ENCODE measurements around the gene MTMR6.
A peak's percentile ranks its signal among the peaks of the same experiment; 100 is the strongest.

MTMR6 gene

GRCh38 chr13:25276748-25277147, 10.5 kb downstream of the MTMR6 start:
- no peak for DNase-seq (ENCODE audit: low spot score)

- DNase-seq (ENCODE audit: low spot score): no peak
Observed at GRCh38 chr13:25268561-25268960, 18.7 kb downstream of the MTMR6 start.

- peak; percentile 24 for DNase-seq (ENCODE audit: low spot score)
Observed at GRCh38 chr13:25267715-25268114, 19.6 kb downstream of the MTMR6 start.

- no peak for DNase-seq (ENCODE audit: low spot score)
Observed at GRCh38 chr13:25266706-25267105, 20.6 kb downstream of the MTMR6 start.

DNA sequence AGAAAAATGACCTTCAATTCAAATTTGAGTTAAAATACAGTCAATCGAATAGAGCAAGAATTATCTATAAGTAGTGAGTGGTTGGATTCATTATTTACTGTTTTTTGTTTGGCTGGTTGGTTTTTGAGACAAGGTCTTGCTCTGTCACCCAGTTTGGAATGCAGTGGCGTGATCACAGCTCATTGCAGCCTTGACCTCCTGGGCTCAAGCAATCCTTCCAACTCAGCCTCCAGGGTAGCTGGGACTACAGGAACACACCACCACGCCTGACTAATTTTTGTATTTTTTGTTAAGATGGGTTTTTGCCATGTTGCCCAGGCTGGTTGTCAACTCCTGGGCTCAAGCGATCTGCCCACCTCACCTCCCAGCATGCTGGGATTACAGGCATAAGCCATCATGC, 25.0 kb downstream of the MTMR6 start:
- no peak for DNase-seq (ENCODE audit: low spot score)

DNA sequence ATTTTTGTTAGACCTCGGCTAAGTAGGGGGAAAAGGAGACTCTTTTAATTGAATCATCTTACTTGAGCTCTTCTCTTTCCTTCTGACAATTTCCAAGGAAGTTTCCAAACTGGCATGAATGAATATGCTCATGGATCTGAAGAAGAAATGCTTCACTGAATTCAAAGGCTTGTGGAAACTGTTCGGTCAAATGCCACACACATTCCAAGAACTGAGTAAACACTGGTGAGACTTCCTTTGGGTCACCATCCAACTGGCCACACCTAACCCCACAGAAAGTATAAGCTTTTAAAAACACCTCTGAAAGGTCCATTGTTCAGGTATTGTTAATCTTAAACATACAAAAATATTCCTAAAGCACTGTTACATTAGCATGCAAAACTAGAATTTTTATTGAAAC, 33.6 kb downstream of the MTMR6 start:
- DNase-seq (ENCODE audit: low spot score): no peak

- DNase-seq (ENCODE audit: low spot score): no peak
Observed at GRCh38 chr13:25252752-25253151, 34.5 kb downstream of the MTMR6 start.

- DNase-seq (ENCODE audit: low spot score): no peak
Observed at GRCh38 chr13:25252225-25252624, 35.1 kb downstream of the MTMR6 start.

DNA sequence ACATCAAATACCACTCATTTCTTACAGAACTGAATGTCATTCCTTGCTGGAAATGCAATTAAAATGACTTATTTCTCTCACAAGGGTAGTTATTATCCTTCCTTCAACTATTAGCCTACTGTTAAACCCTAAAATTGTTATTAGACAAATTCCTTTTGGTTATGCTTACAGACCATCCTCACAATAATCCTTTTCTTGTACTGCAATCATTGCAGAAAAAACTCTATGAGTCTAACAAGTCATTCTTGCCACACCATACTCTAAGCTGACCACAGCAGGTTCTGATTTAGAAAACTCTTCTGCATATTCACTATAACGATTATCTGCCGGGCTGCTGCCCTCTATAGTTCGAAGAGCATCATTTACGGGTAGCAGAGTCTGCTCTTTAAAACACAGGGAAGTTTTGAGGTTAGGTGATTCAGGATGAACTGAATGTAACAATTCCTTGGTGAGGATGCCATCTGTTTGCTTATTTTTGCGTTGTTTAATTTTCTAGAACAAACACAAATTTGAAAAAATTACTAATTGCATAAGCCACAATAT, 38.2 kb downstream of the MTMR6 start:
- DNase-seq (ENCODE audit: low spot score): peak; percentile 61

DNA sequence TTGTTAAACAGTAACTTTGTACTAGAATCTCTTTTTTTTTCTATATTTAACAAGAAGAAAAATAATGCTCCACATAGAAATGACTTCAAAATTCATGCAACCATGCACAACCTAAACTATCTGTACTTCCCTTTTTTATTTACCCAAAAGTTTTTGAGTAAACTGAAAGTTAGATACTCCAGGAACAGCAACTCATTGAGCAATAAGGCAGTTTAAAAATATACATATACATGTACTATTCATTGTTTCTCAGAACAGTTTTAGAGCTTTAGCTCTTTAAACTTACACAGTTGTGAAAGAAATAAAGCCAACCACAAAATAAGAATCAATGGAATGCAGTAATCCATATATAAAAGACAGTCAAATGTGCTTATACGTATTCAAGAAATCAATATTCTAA, 39.2 kb downstream of the MTMR6 start:
- peak; percentile 30 for DNase-seq (ENCODE audit: low spot score)

DNA sequence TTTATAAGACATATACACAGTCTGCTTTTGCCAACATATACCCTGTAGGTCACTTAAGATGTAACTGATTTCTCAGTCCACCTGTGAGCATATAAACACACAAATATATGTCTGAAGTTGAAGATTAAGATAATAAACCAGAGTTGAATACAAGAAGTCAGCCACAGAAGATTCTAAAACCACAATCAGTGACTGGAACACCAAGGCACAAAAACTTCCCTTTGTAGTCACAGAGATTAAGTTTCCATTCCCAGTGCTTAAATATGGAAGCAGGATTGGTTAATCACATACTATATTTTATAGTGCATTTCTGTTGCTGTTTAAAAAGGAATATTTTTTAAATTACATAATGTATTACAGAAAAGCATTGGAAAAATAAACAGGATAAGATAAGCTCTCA, 39.9 kb downstream of the MTMR6 start:
- DNase-seq (ENCODE audit: low spot score): peak; percentile 22

DNA sequence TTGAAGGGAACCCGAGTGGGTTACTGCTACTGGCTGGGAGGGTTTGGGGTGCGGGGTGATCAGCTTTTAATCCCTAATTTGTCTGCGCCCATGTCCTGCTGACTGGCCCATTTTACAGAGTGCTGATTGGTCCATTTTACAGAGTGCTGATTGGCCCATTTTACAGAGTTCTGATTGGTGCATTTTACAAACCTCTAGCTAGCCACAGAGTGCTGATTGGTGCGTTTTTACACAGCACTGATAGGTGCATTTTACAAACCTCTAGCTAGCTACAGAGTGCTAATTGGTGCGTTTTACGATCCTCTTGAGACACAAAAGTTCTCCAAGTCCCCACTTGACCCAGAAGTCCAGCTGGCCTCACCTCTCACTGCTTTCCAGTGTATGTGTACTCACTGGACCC, 43.2 kb downstream of the MTMR6 start:
- DNase-seq (ENCODE audit: low spot score): no peak

DNA sequence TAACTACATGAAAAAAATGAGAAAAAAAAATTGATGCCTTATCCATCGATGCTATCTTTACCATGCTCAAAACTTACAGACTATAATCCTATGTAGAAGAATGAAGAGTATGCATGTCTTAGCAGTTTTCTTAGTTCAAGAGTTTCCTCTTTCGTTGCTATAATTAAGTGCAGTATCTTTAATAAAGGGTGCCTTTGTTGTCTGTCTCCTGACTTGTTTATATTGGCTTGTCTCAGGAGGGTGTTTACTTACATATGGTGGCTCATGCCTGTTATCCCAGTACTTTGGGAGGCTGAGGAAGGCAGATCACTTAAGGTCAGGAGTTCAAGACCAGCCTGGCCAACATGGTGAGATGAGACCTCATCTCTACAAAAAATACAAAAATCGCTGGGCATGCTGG, 44.3 kb downstream of the MTMR6 start:
- no peak for DNase-seq (ENCODE audit: low spot score)

DNA sequence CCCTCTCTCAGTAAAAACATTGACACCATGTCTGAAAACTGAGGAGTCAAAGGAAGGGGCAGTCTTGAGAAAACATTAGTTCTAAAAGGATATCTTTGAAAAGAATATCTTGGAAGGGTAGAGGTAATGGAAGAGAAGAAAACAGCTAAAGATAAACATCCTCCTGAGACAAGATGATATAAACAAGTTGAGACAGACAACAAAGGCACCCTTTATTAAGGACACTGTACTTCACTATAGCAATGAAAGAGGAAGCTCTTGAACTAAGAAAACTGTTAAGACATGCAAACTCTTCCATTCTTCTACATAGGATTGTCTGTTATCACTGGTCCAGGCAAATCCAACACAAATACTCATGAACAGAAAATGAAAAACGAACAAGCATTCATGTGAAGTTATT, 46.3 kb downstream of the MTMR6 start:
- DNase-seq (ENCODE audit: low spot score): no peak

DNA sequence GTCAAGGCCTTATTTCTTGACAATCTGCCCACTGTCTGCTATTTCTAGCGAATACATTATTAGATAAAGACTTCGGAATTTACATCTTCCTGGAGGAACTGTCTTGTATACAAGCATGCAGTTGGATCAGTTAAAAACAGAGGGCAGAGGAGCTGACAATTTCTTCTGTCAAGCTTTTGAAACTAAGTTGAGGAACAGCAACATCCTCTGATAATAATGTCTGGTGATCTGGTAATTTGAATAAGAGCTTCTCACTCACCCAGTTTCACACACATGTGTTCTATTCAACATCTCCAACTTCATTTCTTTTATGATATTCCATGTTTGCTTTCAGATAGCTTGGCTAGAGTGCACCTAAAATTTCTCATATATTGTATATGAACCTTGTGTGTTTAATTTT, 50.2 kb downstream of the MTMR6 start:
- DNase-seq (ENCODE audit: low spot score): peak; percentile 8

GRCh38 chr13:25233861-25234260, 53.4 kb downstream of the MTMR6 start:
- DNase-seq (ENCODE audit: low spot score): no peak

- peak; percentile 64 for DNase-seq (ENCODE audit: low spot score)
Observed at GRCh38 chr13:25232937-25233515, 54.3 kb downstream of the MTMR6 start.

DNA sequence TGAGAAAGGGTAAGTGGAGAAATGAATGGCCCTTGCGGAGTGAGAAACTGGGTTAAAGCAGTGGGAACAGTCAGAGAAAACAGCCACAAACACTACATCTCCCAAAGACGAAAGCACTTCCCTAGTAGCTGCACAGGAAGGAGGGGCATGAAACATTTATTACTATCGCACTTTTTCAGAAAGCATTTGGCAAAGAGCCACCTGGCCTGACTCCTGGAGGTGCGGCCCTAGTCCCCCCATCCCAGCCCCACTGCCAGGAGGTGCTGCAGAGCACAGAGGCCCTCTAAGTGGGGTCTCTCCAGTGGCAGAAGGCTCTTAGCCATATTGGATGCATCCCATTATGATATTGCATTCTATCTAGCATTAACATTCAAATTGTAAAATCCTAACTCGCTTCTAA, 55.8 kb downstream of the MTMR6 start:
- DNase-seq (ENCODE audit: low spot score): no peak

DNA sequence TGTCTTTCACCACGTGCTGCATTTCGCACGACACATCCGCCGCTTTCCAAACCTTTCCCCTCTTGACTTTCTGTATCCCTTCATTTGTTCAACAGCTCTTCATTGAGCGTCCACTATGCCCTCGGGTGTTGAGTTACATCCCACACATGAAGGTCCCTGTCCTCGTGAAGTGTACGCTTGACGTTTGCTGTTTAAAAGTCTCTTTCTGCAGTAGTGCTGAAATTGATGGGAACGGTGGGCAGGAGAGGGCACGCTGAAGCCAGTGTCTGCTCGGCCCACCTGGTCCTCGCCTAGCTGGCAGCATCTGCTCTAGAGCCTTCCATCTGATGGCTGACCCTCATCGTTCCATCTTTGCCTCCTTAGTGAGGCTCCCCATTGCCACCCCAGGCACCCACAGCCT, 59.6 kb downstream of the MTMR6 start:
- DNase-seq (ENCODE audit: low spot score): no peak

GRCh38 chr13:25225970-25226369, 61.3 kb downstream of the MTMR6 start:
- DNase-seq (ENCODE audit: low spot score): no peak

- DNase-seq (ENCODE audit: low spot score): no peak
Observed at GRCh38 chr13:25224151-25224550, 63.1 kb downstream of the MTMR6 start.

GRCh38 chr13:25222740-25223139, 64.5 kb downstream of the MTMR6 start:
- no peak for DNase-seq (ENCODE audit: low spot score)

GRCh38 chr13:25218019-25218418, 69.3 kb downstream of the MTMR6 start:
- no peak for DNase-seq (ENCODE audit: low spot score)

- DNase-seq (ENCODE audit: low spot score): no peak
Observed at GRCh38 chr13:25217023-25217885, 70.0 kb downstream of the MTMR6 start.

Data from NAMALWA (cell line).